Activated CD8-positive, alpha-beta T cell treated with anti-CD3 and anti-CD28 coated beads for 36 hours (primary cell): ENCODE results near the gene ATL1. TPM values are rescaled to one million over a fixed set of nuclear protein-coding genes. Genes with fewer than 3 reads are reported as not detected.
"Not testable (repeated sequence)": the region's sequence is repeated elsewhere in the genome, so short reads cannot be mapped to it uniquely, and the experiment has no call there.

Source experiments
- ATAC-seq: fragments of 200-7000 bp; cut with Tn5 transposase; one replicate; pipeline ENCODE4 v1.10.0; 2021; ENCODE audit warnings: mild to moderate bottlenecking, moderate library complexity
- CTCF ChIA-PET: fragments of 350-600 bp; sonication (Branson Sonifier 250); formaldehyde crosslinking; loops from one replicate; lab custom pipeline; 2021; ENCODE audit warnings: antibody characterized with exemption; lab: Charles Lee
- POLR2A ChIA-PET: fragments of 350-600 bp; sonication (Branson Sonifier 250); formaldehyde crosslinking; loops from one replicate; lab custom pipeline; 2021; ENCODE audit warnings: antibody characterized with exemption; lab: Charles Lee
- DNase-seq: peaks from one replicate; pipeline ENCODE4 v3.0.0-alpha.2; 2020
- H3K27ac Mint-ChIP-seq: one replicate; pipeline ENCODE4 v1.8.0; 2021; ENCODE audit warnings: mild to moderate bottlenecking, mixed read lengths
- H3K27me3 Mint-ChIP-seq: one replicate; pipeline ENCODE4 v1.8.0; 2021; ENCODE audit warnings: mixed read lengths
- H3K36me3 Mint-ChIP-seq: one replicate; pipeline ENCODE4 v1.8.0; 2021; ENCODE audit warnings: low read depth, mixed read lengths
- H3K4me1 Mint-ChIP-seq: one replicate; pipeline ENCODE4 v1.8.0; 2021; ENCODE audit warnings: low read depth, mixed read lengths
- H3K4me3 Mint-ChIP-seq: one replicate; pipeline ENCODE4 v1.8.0; 2021; ENCODE audit warnings: mild to moderate bottlenecking, moderate library complexity, mixed read lengths
- H3K9me3 Mint-ChIP-seq: one replicate; pipeline ENCODE4 v1.8.0; 2021; ENCODE audit warnings: mixed read lengths
- intact Hi-C: fragments of 100-400 bp; cut with micrococcal nuclease; formaldehyde crosslinking; loops from one replicate; pipeline ENCODE4 v1.10.0; 2022
- total RNA-seq, 2 experiments: library from RNA; stranded (reverse); gene quantifications; one replicate each; pipeline ENCODE4 v1.2.3, GENCODE V29; 2021
- TF ChIP-seq, protein P1 (sequence below): fragments of 200-600 bp; IDR thresholded peaks from one replicate; pipeline ENCODE4 v1.8.0; 2022; ENCODE audit warnings: antibody characterized with exemption, mild to moderate bottlenecking

The ATL1 gene
- total RNA-seq, 2 experiments from 2014 or later, result 0.81 to 1.1 TPM

- intact Hi-C loops, result loop anchor here (2.0 kb wide), 1 partner anchor 189 kb away; no protein-coding TSS in a partner anchor
- TF ChIP-seq, protein P1, sequence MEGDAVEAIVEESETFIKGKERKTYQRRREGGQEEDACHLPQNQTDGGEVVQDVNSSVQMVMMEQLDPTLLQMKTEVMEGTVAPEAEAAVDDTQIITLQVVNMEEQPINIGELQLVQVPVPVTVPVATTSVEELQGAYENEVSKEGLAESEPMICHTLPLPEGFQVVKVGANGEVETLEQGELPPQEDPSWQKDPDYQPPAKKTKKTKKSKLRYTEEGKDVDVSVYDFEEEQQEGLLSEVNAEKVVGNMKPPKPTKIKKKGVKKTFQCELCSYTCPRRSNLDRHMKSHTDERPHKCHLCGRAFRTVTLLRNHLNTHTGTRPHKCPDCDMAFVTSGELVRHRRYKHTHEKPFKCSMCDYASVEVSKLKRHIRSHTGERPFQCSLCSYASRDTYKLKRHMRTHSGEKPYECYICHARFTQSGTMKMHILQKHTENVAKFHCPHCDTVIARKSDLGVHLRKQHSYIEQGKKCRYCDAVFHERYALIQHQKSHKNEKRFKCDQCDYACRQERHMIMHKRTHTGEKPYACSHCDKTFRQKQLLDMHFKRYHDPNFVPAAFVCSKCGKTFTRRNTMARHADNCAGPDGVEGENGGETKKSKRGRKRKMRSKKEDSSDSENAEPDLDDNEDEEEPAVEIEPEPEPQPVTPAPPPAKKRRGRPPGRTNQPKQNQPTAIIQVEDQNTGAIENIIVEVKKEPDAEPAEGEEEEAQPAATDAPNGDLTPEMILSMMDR, result no peak
- Mint-ChIP-seq H3K27ac (no peak overlapping the region), H3K9me3 (no peaks in the 10 kb centered on the region), H3K4me1 (peaks cover 32% of the 10 kb centered on the region), H3K36me3 (peaks cover 4% of the 10 kb centered on the region), H3K4me3 (no peak overlapping the region), H3K27me3 (no peaks in the 10 kb centered on the region)
- DNase-seq, result no peak
- ATAC-seq, result no peak
- POLR2A ChIA-PET, result no interaction called here
- CTCF ChIA-PET, result interaction anchor here (0.8 kb wide), 1 partner anchor 83 kb away, joined by 3 read pairs; no protein-coding TSS in a partner anchor
These were observed 26.1 kb upstream of the ATL1 start for GRCh38 chr14:50533806-50534205.

DNA sequence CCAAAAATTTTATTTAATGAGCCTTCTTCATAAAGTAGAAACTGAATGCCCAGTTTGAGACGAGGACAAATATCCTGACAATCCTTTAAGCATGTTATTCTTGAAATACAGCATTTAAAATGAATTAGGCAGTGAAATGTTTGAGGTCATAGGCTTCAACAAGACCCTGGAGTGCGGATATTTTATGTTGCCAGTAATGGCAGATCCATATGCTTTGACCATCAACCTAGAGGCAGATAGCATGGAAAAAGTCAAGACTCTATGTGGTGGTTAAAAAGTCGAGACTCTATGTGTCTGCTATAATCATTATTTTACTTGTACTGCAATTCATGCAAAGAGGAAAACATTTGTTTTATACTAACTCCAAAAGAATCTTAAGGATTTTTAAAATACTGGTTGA, 25.5 kb upstream of the ATL1 start:
- intact Hi-C loops, result no loop called here
- peaks cover 26% of the 10 kb centered on the region for H3K4me1 Mint-ChIP-seq
- no peaks in the 10 kb centered on the region for H3K27me3 Mint-ChIP-seq
- no peak overlapping the region for H3K4me3 Mint-ChIP-seq
- ATAC-seq (no peak), DNase-seq (no peak)
- no peak overlapping the region for H3K27ac Mint-ChIP-seq
- TF ChIP-seq, protein P1, result no peak
- ChIA-PET POLR2A (no interaction called here), CTCF (no interaction called here)
- H3K9me3 Mint-ChIP-seq, result no peaks in the 10 kb centered on the region
- peaks cover 4% of the 10 kb centered on the region for H3K36me3 Mint-ChIP-seq

DNA sequence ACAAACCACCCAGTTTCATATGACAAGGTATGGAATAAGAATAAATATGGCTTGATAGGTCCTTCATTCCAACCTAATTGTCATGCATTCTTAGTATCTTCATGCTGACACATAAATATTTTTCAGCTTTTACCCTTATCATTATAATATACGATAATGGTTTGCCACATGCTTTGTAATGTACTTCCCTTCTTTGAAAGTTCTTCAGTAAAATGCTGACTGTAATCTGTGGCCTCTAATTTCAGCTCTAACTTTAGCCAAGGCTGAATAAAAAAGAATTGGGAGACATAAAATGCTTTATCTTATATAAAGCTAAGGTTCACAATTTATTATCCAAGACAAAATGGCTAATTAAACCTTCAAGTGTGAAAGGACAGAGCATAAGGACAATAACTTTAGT, 24.9 kb upstream of the ATL1 start:
- CTCF ChIA-PET, result interaction anchor here (1.0 kb wide), 1 partner anchor 213 kb away, joined by 3 read pairs; no protein-coding TSS in a partner anchor
- Mint-ChIP-seq H3K27me3 (no peaks in the 10 kb centered on the region), H3K4me3 (no peak overlapping the region), H3K4me1 (peaks cover 20% of the 10 kb centered on the region), H3K27ac (no peak overlapping the region), H3K36me3 (peaks cover 4% of the 10 kb centered on the region), H3K9me3 (no peaks in the 10 kb centered on the region)
- POLR2A ChIA-PET, result no interaction called here
- DNase-seq, result no peak
- intact Hi-C loops, result no loop called here
- no peak for ATAC-seq
- TF ChIP-seq, protein P1, result no peak

GRCh38 chr14:50538034-50538433, 21.9 kb upstream of the ATL1 start:
- POLR2A ChIA-PET, H3K9me3 Mint-ChIP-seq, H3K4me3 Mint-ChIP-seq, H3K36me3 Mint-ChIP-seq, intact Hi-C loops, H3K27me3 Mint-ChIP-seq, H3K27ac Mint-ChIP-seq, ATAC-seq, DNase-seq: not testable (repeated sequence)
- CTCF ChIA-PET, result interaction anchor here (0.7 to 6.5 kb wide), 3 partner anchors 217 to 238 kb away, joined by 3 to 80 read pairs (median 3); no protein-coding TSS in a partner anchor
- peaks cover 16% of the 10 kb centered on the region for H3K4me1 Mint-ChIP-seq

DNA sequence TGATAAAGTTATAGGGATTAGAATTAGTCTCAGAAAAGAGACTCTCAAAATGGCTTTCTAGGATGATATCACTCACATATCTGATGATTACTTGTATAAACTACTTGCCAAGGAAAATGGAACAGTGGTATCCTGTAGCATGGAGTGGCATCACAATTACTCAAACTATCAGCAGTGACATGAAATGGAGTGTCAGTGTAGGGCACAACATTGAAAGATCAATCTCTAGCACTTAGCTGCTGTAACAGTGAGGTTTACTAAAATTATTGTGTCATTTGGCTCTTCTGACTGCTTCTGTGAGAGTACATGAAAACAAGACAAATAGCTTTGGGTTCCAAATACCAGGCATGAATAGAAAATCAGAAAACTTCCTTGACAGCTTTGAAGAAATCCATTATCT, 20.9 kb upstream of the ATL1 start:
- Mint-ChIP-seq H3K27ac (no peak overlapping the region), H3K4me3 (no peak overlapping the region), H3K36me3 (peaks cover 4% of the 10 kb centered on the region), H3K9me3 (no peaks in the 10 kb centered on the region), H3K27me3 (peaks cover 1% of the 10 kb centered on the region), H3K4me1 (peaks cover 17% of the 10 kb centered on the region)
- intact Hi-C loops, result no loop called here
- ChIA-PET POLR2A (interaction anchor here (1.0 kb wide), 1 partner anchor 237 kb away, joined by 3 read pairs; no protein-coding TSS in a partner anchor), CTCF (interaction anchor here (0.7 to 6.5 kb wide), 4 partner anchors 139 to 237 kb away, joined by 3 to 80 read pairs (median 3); no protein-coding TSS in a partner anchor)
- DNase-seq (no peak), ATAC-seq (no peak)
- TF ChIP-seq, protein P1, result no peak
